Heart right ventricle (tissue), 16 donors: ENCODE data around the gene PXYLP1. TPM values are rescaled to one million over a fixed set of nuclear protein-coding genes. Genes with fewer than 3 reads are reported as not detected.

ENCODE experiments used
- ATAC-seq, 8 donors: fragments of 200-7000 bp; cut with Tn5 transposase; one replicate each; pipeline ENCODE4 v1.9.1; 2020; ENCODE audit warnings: mild to moderate bottlenecking in 8 of 8, moderate library complexity in 8 of 8, moderate number of reproducible peaks in 1 of 8
- DNase-seq, 2 donors: peaks; one replicate each; pipeline ENCODE4 v3.0.0-alpha.2; 2020
- H3K27ac ChIP-seq, 10 donors: fragments of 200-600 bp; sonication (generic) in 2 of 10; one replicate each; pipeline versions ENCODE4 v1.5.0 to v1.8.0; 2020 to 2022; ENCODE audit warnings: mild to moderate bottlenecking in 3 of 10
- H3K27me3 ChIP-seq, 7 donors: fragments of 200-600 bp; one replicate each; pipeline ENCODE4 v1.8.0; 2021 to 2022; ENCODE audit warnings: mild to moderate bottlenecking in 2 of 7
- H3K36me3 ChIP-seq, 9 donors: fragments of 200-600 bp; sonication (generic) in 1 of 9; one replicate each; pipeline versions ENCODE4 v1.5.0 to v1.8.0; 2020 to 2022; ENCODE audit warnings: mild to moderate bottlenecking in 2 of 9
- H3K4me1 ChIP-seq, 9 donors: fragments of 200-600 bp; sonication (generic) in 1 of 9; one replicate each; pipeline versions ENCODE4 v1.5.0 to v1.8.0; 2020 to 2022; ENCODE audit warnings: mild to moderate bottlenecking in 4 of 9
- H3K4me3 ChIP-seq, 10 donors: fragments of 200-600 bp; sonication (generic) in 2 of 10; one replicate each; pipeline versions ENCODE4 v1.5.0 to v1.8.0; 2020 to 2022; ENCODE audit warnings: mild to moderate bottlenecking in 7 of 10, moderate library complexity in 2 of 10
- H3K9me3 ChIP-seq, 11 donors: fragments of 200-600 bp in 10 of 11; sonication (generic) in 2 of 11; one replicate each; pipeline versions ENCODE4 v1.5.0 to v1.8.0; 2013 to 2022; ENCODE audit warnings: mild to moderate bottlenecking in 2 of 11, control low read depth in 1 of 11, moderate library complexity in 1 of 11
- WGBS, 2 donors: extraction: QIAGEN DNeasy Blood & Tissue Kit; methylation state at CpG; one replicate each; pipeline ENCODE4 v1.1.7; 2013; ENCODE audit warnings: inconsistent platforms in 1 of 2; 5-methylcytosine and 5-hydroxymethylcytosine counted together
- intact Hi-C, 10 donors: fragments of 100-400 bp; cut with DNase I; formaldehyde crosslinking; loops; one replicate each; pipeline versions ENCODE4 v1.11.1 to v1.14.2; 2022
- polyA plus RNA-seq, 2 donors: library from polyadenylated mRNA; stranded (reverse); fragments of 200-250 nt; gene quantifications; one replicate each; pipeline ENCODE4 v1.2.3, GENCODE V29; 2013
- total RNA-seq, 10 donors: library from RNA; stranded (reverse); fragmentation: NEBNext Ultra II Directional in 3 of 10; extraction: Animal tissue kit (Norgen Biotek cat#: 25700) in 3 of 10; gene quantifications; one replicate each; pipeline versions ENCODE4 v1.2.1 to v1.2.4, GENCODE V29; 2021 to 2023
- TF ChIP-seq, protein P1 (sequence below), 9 donors: fragments of 200-600 bp; sonication (generic) in 2 of 9; IDR thresholded peaks; one replicate each; pipeline versions ENCODE4 v1.5.0 to v1.8.0; 2021 to 2022; ENCODE audit warnings: antibody characterized with exemption in 9 of 9, mild to moderate bottlenecking in 5 of 9, moderate library complexity in 1 of 9
- donor health status: Arrhythmogenic right ventricular cardiomyopathy.
- donor health status: ischemic (EF 13 %, LVEDD 7.1; RV severe dilation, severe dysfunction).
- donor health status: healthy with polysubstance abuse.
- donor health status: DM: no; HTN: yes; CAD: no.
- donor health status: DM: no; HTN: no; CAD: no.
- donor health status: ischemic (EF 25% LVEDD 6.9; RV normal size, moderate dysfunction).
- donor health status: ischemic (EF 25% LVEDD 5.7; RV mildly dilated, moderate dysfunction).
- donor health status: healthy.
- donor health status: DM: yes; HTN: yes; CAD: no.
- donor health status: Ischemic cardiomyopathy.
- donor health status: ischemic (EF 35%, LVEDD 5.7; RV mildly dilated, moderate dysfunction).
- donor health status: nonischemic (EF 11% LVEDD 7.7; RV severe dilation, severe dysfunction).
- donor health status: DM: yes; HTN: yes; CAD: no.
- donor health status: PGD.
- donor health status: ischemic (EF 29% LVEDD 5.4; RV normal size, mild dysfunction).
- donor health status: nonischemic (EF 23%, LVEDD 6.1; RV moderate dilation, normal function).

PXYLP1 gene
- total and polyA plus RNA-seq, 12 donors, result 8.7 to 33.5 (median 17.9) TPM

DNA sequence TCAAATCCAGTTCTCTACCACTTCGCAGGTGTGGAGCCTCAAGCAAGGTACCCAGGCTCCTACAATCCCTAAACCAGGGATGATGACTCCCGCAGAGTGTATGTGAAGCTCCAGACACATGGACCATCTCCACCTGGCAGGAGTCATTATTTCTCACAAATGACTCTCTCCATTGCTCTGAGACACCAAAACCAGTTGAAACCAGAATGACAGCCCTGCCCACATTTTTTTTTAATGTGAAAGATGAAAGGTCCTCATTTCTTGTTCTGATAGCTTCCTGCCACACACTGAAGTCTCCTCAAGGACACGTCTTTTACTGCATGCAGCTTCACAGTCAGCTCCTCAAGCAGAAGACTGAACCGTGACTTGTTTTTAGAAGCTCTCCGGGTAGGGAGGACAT, 75.3 kb downstream of the PXYLP1 start:
- Histone ChIP-seq H3K27ac (peak overlapping the region in 1 of 10 donors; percentile 41), H3K9me3 (no peaks in the 10 kb centered on the region), H3K36me3 (no peaks in the 10 kb centered on the region), H3K4me1 (peaks cover 0 to 35% (median 17%) of the 10 kb centered on the region in 9 donors), H3K27me3 (no peaks in the 10 kb centered on the region), H3K4me3 (no peak overlapping the region)
- ATAC-seq (no peak), DNase-seq (no peak)
- intact Hi-C loops, result loop anchor here in 4 of 10 donors (5.0 to 10.0 kb wide), 5 partner anchors 50 to 258 kb away; no protein-coding TSS in a partner anchor
- WGBS, 2 donors, result 88 to 90% methylated on average over 5 of the region's 5 CpGs
- TF ChIP-seq, protein P1, sequence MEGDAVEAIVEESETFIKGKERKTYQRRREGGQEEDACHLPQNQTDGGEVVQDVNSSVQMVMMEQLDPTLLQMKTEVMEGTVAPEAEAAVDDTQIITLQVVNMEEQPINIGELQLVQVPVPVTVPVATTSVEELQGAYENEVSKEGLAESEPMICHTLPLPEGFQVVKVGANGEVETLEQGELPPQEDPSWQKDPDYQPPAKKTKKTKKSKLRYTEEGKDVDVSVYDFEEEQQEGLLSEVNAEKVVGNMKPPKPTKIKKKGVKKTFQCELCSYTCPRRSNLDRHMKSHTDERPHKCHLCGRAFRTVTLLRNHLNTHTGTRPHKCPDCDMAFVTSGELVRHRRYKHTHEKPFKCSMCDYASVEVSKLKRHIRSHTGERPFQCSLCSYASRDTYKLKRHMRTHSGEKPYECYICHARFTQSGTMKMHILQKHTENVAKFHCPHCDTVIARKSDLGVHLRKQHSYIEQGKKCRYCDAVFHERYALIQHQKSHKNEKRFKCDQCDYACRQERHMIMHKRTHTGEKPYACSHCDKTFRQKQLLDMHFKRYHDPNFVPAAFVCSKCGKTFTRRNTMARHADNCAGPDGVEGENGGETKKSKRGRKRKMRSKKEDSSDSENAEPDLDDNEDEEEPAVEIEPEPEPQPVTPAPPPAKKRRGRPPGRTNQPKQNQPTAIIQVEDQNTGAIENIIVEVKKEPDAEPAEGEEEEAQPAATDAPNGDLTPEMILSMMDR (IDR thresholded peaks at IDR 0.05), result no peak

- no peak overlapping the region for H3K4me3 ChIP-seq
- H3K27me3 ChIP-seq, result no peaks in the 10 kb centered on the region
- DNase-seq (no peak), ATAC-seq (no peak)
- TF ChIP-seq, protein P1 (IDR thresholded peaks at IDR 0.05), result no peak
- no peaks in the 10 kb centered on the region for H3K36me3 ChIP-seq
- WGBS, 2 donors, result 83 to 87% methylated on average over 16 of the region's 16 CpGs
- H3K27ac ChIP-seq, result peak overlapping the region in 1 of 10 donors; percentile 41
- intact Hi-C loops, result loop anchor here in 4 of 10 donors (5.0 to 10.0 kb wide), 5 partner anchors 50 to 257 kb away; no protein-coding TSS in a partner anchor
- H3K9me3 ChIP-seq, result no peaks in the 10 kb centered on the region
- peaks cover 3 to 37% (median 23%) of the 10 kb centered on the region in 9 donors for H3K4me1 ChIP-seq
Measured at GRCh38 chr3:141307351-141308059, 75.9 kb downstream of the PXYLP1 start.

- DNase-seq, result peak; percentile 42 to 56
- Histone ChIP-seq H3K9me3 (no peaks in the 10 kb centered on the region), H3K4me1 (peaks cover 4 to 29% (median 19%) of the 10 kb centered on the region in 9 donors), H3K27me3 (no peaks in the 10 kb centered on the region), H3K4me3 (no peak overlapping the region), H3K36me3 (no peaks in the 10 kb centered on the region), H3K27ac (no peak overlapping the region)
- TF ChIP-seq, protein P1 (IDR thresholded peaks at IDR 0.05), result peak; percentile 24 to 73 (median 59)
- 43 to 44% methylated on average over 13 of the region's 13 CpGs for WGBS, 2 donors
- no peak for ATAC-seq
- intact Hi-C loops, result loop anchor here in 4 of 10 donors (5.0 to 10.0 kb wide), 5 partner anchors 49 to 256 kb away; no protein-coding TSS in a partner anchor
Measured at GRCh38 chr3:141308588-141309218, 77.1 kb downstream of the PXYLP1 start.

GRCh38 chr3:141311170-141311495, 79.5 kb downstream of the PXYLP1 start:
- H3K27ac ChIP-seq, result peak overlapping the region; percentile 19 to 89 (median 86)
- ATAC-seq, result peak in 2 of 8 donors; percentile 0 to 49
- WGBS, 2 donors, result 11 to 14% methylated on average over 13 of the region's 13 CpGs

More at GRCh38 chr3:141311170-141311495, 79.5 kb downstream of the PXYLP1 start:
- intact Hi-C loops, result loop anchor here in 8 of 10 donors (2.0 to 10.0 kb wide), 11 partner anchors 41 to 254 kb away; partner anchors contain the start of gene ZBTB38 (in 1 of the 8)
- TF ChIP-seq, protein P1 (IDR thresholded peaks at IDR 0.05), result no peak
- no peaks in the 10 kb centered on the region for H3K27me3 ChIP-seq
- no peaks in the 10 kb centered on the region for H3K36me3 ChIP-seq
- H3K9me3 ChIP-seq, result no peaks in the 10 kb centered on the region
- peaks cover 4 to 26% (median 16%) of the 10 kb centered on the region in 9 donors for H3K4me1 ChIP-seq
- no peak for DNase-seq
- H3K4me3 ChIP-seq, result peak overlapping the region; percentile 42 to 79 (median 72)
